NCI-H2107 (cell line): ENCODE data around the gene BBS9.
"Not testable (repeated sequence)": the region's sequence is repeated elsewhere in the genome, so short reads cannot be mapped to it uniquely, and the experiment has no call there.

Experiments
- DNase-seq: peaks from one replicate; lab custom pipeline; 2025; lab: John Stamatoyannopoulos, UW

Gene BBS9

GRCh38 chr7:33195264-33195663, 65.9 kb downstream of the BBS9 start:
- no peak for DNase-seq

- DNase-seq = peak; percentile 7
Measured at GRCh38 chr7:33196221-33196620, 66.9 kb downstream of the BBS9 start.

- DNase-seq = no peak
Measured at GRCh38 chr7:33200282-33200681, 70.9 kb downstream of the BBS9 start.

GRCh38 chr7:33201821-33202220, 72.5 kb downstream of the BBS9 start:
- DNase-seq = no peak

- DNase-seq = no peak
Measured at GRCh38 chr7:33210958-33211357, 81.6 kb downstream of the BBS9 start.

GRCh38 chr7:33212144-33212543, 82.8 kb downstream of the BBS9 start:
- no peak for DNase-seq

- no peak for DNase-seq
Measured at GRCh38 chr7:33215992-33216391, 86.6 kb downstream of the BBS9 start.

GRCh38 chr7:33217595-33217994, 88.2 kb downstream of the BBS9 start:
- no peak for DNase-seq

GRCh38 chr7:33218841-33219535, 89.6 kb downstream of the BBS9 start:
- not testable (repeated sequence) for DNase-seq

- DNase-seq = no peak
Measured at GRCh38 chr7:33220231-33220630, 90.9 kb downstream of the BBS9 start.

- DNase-seq = no peak
Measured at GRCh38 chr7:33221390-33221789, 92.0 kb downstream of the BBS9 start.

- DNase-seq = no peak
Measured at GRCh38 chr7:33232632-33233145, 103.3 kb downstream of the BBS9 start.

- no peak for DNase-seq
Measured at GRCh38 chr7:33233659-33234058, 104.3 kb downstream of the BBS9 start.

- DNase-seq = no peak
Measured at GRCh38 chr7:33237036-33237435, 107.7 kb downstream of the BBS9 start.

- DNase-seq = peak; percentile 21
Measured at GRCh38 chr7:33243319-33243881, 114.0 kb downstream of the BBS9 start.

GRCh38 chr7:33248671-33249070, 119.3 kb downstream of the BBS9 start:
- DNase-seq = no peak

- DNase-seq = no peak
Measured at GRCh38 chr7:33250421-33250871, 121.1 kb downstream of the BBS9 start.

GRCh38 chr7:33251301-33251700, 121.9 kb downstream of the BBS9 start:
- DNase-seq = no peak

- no peak for DNase-seq
Measured at GRCh38 chr7:33258491-33258951, 129.2 kb downstream of the BBS9 start.

GRCh38 chr7:33261585-33261984, 132.2 kb downstream of the BBS9 start:
- peak; percentile 43 for DNase-seq

GRCh38 chr7:33262476-33262875, 133.1 kb downstream of the BBS9 start:
- DNase-seq = no peak

GRCh38 chr7:33271839-33272371, 142.5 kb downstream of the BBS9 start:
- DNase-seq = not testable (repeated sequence)

GRCh38 chr7:33273356-33273755, 144.0 kb downstream of the BBS9 start:
- DNase-seq = no peak
